Central memory CD8-positive, alpha-beta T cell (primary cell): ENCODE measurements around the gene PPP3CA.
"Not testable (repeated sequence)": the region's sequence is repeated elsewhere in the genome, so short reads cannot be mapped to it uniquely, and the experiment has no call there.

ENCODE experiments used
- ATAC-seq: fragments of 150-1000 bp; cut with Tn5 transposase; replicated peaks from 2 replicates; pipeline ENCODE4 v1.10.0; 2022; ENCODE audit warnings: mild to moderate bottlenecking, moderate FRiP score, moderate number of reproducible peaks; ENCODE audit not compliant: poor library complexity, severe bottlenecking; ENCODE audit errors: extremely low read depth
- DNase-seq, 2 donors: peaks; one replicate each; pipeline ENCODE4 v3.0.0; 2021; ENCODE audit warnings: low spot score in 2 of 2
- H3K27ac Mint-ChIP-seq: one replicate; pipeline ENCODE4 v1.8.0; 2022; ENCODE audit warnings: low read depth, mild to moderate bottlenecking, moderate library complexity, mixed read lengths
- H3K27me3 Mint-ChIP-seq: one replicate; pipeline ENCODE4 v1.8.0; 2022; ENCODE audit warnings: mixed read lengths
- H3K36me3 Mint-ChIP-seq: one replicate; pipeline ENCODE4 v1.8.0; 2022; ENCODE audit warnings: mild to moderate bottlenecking, moderate library complexity, mixed read lengths; ENCODE audit not compliant: insufficient read depth
- H3K4me1 Mint-ChIP-seq: one replicate; pipeline ENCODE4 v1.8.0; 2022; ENCODE audit warnings: mixed read lengths
- H3K4me3 Mint-ChIP-seq: one replicate; pipeline ENCODE4 v1.8.0; 2022; ENCODE audit warnings: mild to moderate bottlenecking, moderate library complexity, mixed read lengths
- H3K9me3 Mint-ChIP-seq: one replicate; pipeline ENCODE4 v1.8.0; 2022; ENCODE audit warnings: mixed read lengths

Gene PPP3CA

DNA sequence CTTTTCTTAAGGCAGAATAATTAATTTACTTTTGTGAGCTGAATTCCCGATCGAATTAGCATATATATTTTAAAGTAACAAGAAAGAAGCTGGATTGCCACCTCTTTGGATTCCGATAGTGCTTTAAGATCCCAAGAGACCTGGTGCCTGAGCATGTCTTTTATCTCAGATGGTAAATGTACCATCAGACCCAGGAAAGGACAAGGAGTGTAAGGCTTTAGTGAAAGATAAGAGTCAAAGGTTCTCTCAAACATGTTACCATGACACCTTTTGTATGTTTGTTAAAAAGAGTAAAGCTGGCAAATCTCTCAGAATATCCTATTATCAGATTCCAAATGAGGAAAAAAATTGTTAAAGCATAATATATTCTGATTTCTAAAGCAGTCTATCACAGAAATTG, 198.8 kb downstream of the PPP3CA start:
- Mint-ChIP-seq H3K4me1 (peaks cover 27% of the 10 kb centered on the region), H3K36me3 (peaks cover under 1% of the 10 kb centered on the region)
- ATAC-seq: no peak

DNA sequence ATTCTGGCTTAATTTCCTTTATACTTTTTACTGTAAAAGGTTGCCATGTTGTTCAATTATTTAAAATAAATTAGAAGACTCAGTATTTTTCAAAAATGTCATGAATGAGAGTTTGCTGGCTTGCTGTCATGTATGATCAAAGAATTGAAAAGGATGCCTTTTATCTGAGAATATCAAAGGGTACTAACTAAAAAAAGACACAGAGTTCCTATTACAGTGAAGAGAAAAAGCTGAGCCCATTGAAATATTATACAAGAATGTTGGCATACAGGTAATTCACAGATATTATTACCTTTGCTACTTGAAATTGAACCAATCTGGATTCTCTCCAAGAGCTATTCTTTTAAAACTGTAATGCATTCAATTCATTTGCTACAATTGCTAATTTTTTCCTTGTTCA, 200.0 kb downstream of the PPP3CA start:
- Mint-ChIP-seq H3K4me1 (peaks cover 25% of the 10 kb centered on the region), H3K36me3 (peaks cover 3% of the 10 kb centered on the region), H3K4me3 (no peak overlapping the region), H3K27me3 (no peaks in the 10 kb centered on the region), H3K9me3 (no peaks in the 10 kb centered on the region), H3K27ac (no peak overlapping the region)
- no peak for DNase-seq
- no peak for ATAC-seq

More for the DNA sequence above, 198.8 kb downstream of the PPP3CA start:
- Mint-ChIP-seq H3K27ac (no peak overlapping the region), H3K27me3 (no peaks in the 10 kb centered on the region), H3K4me3 (no peak overlapping the region), H3K9me3 (no peaks in the 10 kb centered on the region)
- no peak for DNase-seq

- H3K36me3 Mint-ChIP-seq: peaks cover 3% of the 10 kb centered on the region
- ATAC-seq: no peak
- no peak overlapping the region for H3K27ac Mint-ChIP-seq
- H3K4me3 Mint-ChIP-seq: no peak overlapping the region
- peaks cover 38% of the 10 kb centered on the region for H3K4me1 Mint-ChIP-seq
- DNase-seq: no peak
- H3K27me3 Mint-ChIP-seq: no peaks in the 10 kb centered on the region
- H3K9me3 Mint-ChIP-seq: no peaks in the 10 kb centered on the region
Observed at GRCh38 chr4:101145021-101145420, 202.3 kb downstream of the PPP3CA start.

GRCh38 chr4:101142259-101142658, 205.1 kb downstream of the PPP3CA start:
- Mint-ChIP-seq H3K4me3 (no peak overlapping the region), H3K4me1 (peaks cover 48% of the 10 kb centered on the region)
- no peak for ATAC-seq

DNA sequence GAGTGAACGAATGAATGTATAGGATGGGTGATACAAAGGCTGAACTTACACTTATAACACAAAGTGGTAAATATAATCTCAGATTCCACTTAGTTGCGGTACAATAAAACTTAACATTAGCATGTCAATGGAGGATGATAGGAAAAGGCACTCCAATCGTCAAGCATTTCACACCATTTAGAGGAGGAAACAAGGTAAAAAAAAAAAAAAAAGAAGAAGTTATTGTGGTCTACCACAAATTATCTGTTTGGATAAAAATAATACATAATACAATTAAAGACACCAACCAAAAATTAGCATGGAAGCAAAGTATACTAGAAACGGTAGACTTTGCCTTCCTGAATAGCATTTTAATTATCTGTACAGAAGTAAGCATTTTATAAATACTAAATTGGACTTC, 205.5 kb downstream of the PPP3CA start:
- H3K4me1 Mint-ChIP-seq: peaks cover 51% of the 10 kb centered on the region
- ATAC-seq (no peak), DNase-seq (no peak)
- H3K27ac Mint-ChIP-seq: peak overlapping the region; percentile 12
- H3K4me3 Mint-ChIP-seq: no peak overlapping the region
- H3K36me3 Mint-ChIP-seq: peaks cover 3% of the 10 kb centered on the region
- H3K27me3 Mint-ChIP-seq: no peaks in the 10 kb centered on the region
- H3K9me3 Mint-ChIP-seq: no peaks in the 10 kb centered on the region

More at GRCh38 chr4:101142259-101142658, 205.1 kb downstream of the PPP3CA start:
- DNase-seq: no peak
- no peaks in the 10 kb centered on the region for H3K9me3 Mint-ChIP-seq
- peak overlapping the region; percentile 12 for H3K27ac Mint-ChIP-seq
- H3K36me3 Mint-ChIP-seq: peaks cover 3% of the 10 kb centered on the region
- H3K27me3 Mint-ChIP-seq: no peaks in the 10 kb centered on the region

- peak overlapping the region; percentile 12 for H3K27ac Mint-ChIP-seq
- H3K36me3 Mint-ChIP-seq: peaks cover 3% of the 10 kb centered on the region
- H3K4me3 Mint-ChIP-seq: no peak overlapping the region
- ATAC-seq: no peak
- H3K27me3 Mint-ChIP-seq: no peaks in the 10 kb centered on the region
- DNase-seq: no peak
- H3K4me1 Mint-ChIP-seq: peaks cover 52% of the 10 kb centered on the region
- H3K9me3 Mint-ChIP-seq: no peaks in the 10 kb centered on the region
Observed at GRCh38 chr4:101141230-101141629, 206.1 kb downstream of the PPP3CA start.

GRCh38 chr4:101140228-101140627, 207.1 kb downstream of the PPP3CA start:
- ATAC-seq (no peak), DNase-seq (no peak)
- H3K27ac Mint-ChIP-seq: no peak overlapping the region

GRCh38 chr4:101136373-101137370, 210.7 kb downstream of the PPP3CA start:
- no peak for ATAC-seq
- peaks cover 61% of the 10 kb centered on the region for H3K4me1 Mint-ChIP-seq
- DNase-seq: no peak
- no peaks in the 10 kb centered on the region for H3K27me3 Mint-ChIP-seq
- peak overlapping the region; percentile 42 for H3K27ac Mint-ChIP-seq
- peak overlapping the region; percentile 51 for H3K4me3 Mint-ChIP-seq
- H3K9me3 Mint-ChIP-seq: no peaks in the 10 kb centered on the region
- H3K36me3 Mint-ChIP-seq: no peaks in the 10 kb centered on the region

More at GRCh38 chr4:101140228-101140627, 207.1 kb downstream of the PPP3CA start:
- Mint-ChIP-seq H3K27me3 (no peaks in the 10 kb centered on the region), H3K4me1 (peaks cover 59% of the 10 kb centered on the region), H3K9me3 (no peaks in the 10 kb centered on the region), H3K36me3 (peaks cover 3% of the 10 kb centered on the region), H3K4me3 (no peak overlapping the region)

DNA sequence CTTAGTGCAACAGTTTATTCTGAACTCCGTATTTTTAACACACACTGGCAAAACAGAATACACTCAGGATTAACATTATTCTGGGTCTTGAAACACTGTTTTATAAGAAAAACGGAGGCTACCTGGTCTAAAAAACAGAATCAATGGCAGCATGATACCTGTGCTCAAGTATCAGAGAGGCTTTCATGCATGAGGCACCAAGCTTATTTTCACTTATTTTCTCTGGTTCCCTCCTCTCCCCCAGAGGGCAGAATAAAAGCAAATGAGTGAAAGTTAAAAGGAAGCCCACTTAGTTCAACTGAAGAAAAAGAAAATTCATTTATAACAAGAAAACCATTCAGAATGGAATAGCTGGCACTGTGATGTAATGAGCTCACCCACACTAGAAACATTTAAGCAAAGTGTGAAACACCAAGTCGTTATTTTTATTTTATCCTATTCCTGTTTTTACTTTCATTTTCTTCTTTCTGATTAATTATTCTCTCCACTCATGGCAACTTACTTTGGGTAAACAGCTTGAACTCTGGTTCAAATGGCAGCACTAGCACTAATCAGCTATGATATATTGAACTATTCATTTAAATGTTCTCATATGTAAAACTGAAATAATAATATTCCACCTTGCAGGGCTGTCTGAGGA, 211.8 kb downstream of the PPP3CA start:
- Mint-ChIP-seq H3K36me3 (no peaks in the 10 kb centered on the region), H3K27me3 (no peaks in the 10 kb centered on the region), H3K4me3 (peak overlapping the region; percentile 51), H3K27ac (peak overlapping the region; percentile 42), H3K9me3 (no peaks in the 10 kb centered on the region), H3K4me1 (peaks cover 61% of the 10 kb centered on the region)
- ATAC-seq: peak; percentile 54
- no peak for DNase-seq

GRCh38 chr4:101131058-101131457, 216.3 kb downstream of the PPP3CA start:
- not testable (repeated sequence) for H3K36me3 Mint-ChIP-seq, ATAC-seq, H3K27ac Mint-ChIP-seq, H3K4me3 Mint-ChIP-seq, H3K9me3 Mint-ChIP-seq, DNase-seq, H3K27me3 Mint-ChIP-seq
- peaks cover 65% of the 10 kb centered on the region for H3K4me1 Mint-ChIP-seq

- H3K27me3 Mint-ChIP-seq, H3K9me3 Mint-ChIP-seq, ATAC-seq, H3K27ac Mint-ChIP-seq, H3K36me3 Mint-ChIP-seq, DNase-seq, H3K4me3 Mint-ChIP-seq: not testable (repeated sequence)
- peaks cover 62% of the 10 kb centered on the region for H3K4me1 Mint-ChIP-seq
Observed at GRCh38 chr4:101128898-101129297, 218.4 kb downstream of the PPP3CA start.

DNA sequence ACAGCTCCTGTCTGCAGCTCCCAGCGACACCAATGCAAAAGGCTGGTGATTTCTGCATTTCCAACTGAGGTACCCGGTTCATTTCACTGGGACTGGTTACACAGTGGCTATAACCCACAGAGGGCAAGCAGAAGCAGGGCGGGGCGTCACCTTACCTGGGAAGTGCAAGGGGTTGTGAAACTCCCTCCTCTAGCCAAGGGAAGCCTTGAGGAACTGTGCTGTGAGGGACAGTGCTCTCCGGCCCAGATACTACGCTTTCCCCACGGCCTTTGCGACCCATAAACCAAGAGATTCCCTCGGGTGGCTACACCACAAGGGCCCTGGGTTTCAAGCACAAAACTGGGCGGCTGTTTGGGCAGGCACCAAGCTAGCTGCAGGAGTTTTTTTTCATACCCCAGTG, 218.9 kb downstream of the PPP3CA start:
- no peak for DNase-seq
- H3K27me3 Mint-ChIP-seq: no peaks in the 10 kb centered on the region
- H3K27ac Mint-ChIP-seq: no peak overlapping the region
- H3K36me3 Mint-ChIP-seq: peaks cover 2% of the 10 kb centered on the region
- H3K4me3 Mint-ChIP-seq: no peak overlapping the region
- peaks cover 58% of the 10 kb centered on the region for H3K4me1 Mint-ChIP-seq
- peaks cover 7% of the 10 kb centered on the region for H3K9me3 Mint-ChIP-seq
- ATAC-seq: no peak
